Ovary (tissue), 3 donors: ENCODE results near the gene NPAS3.

ENCODE experiments used
- CTCF ChIP-seq, 3 donors: fragments of 450-650 bp in 2 of 3; fragments of 200-600 bp in 1 of 3; IDR thresholded peaks; one replicate each; pipeline versions ENCODE4 v1.5.1 to v1.8.0; 2016 to 2022; ENCODE audit warnings: antibody characterized with exemption in 3 of 3, mild to moderate bottlenecking in 1 of 3
- POLR2A ChIP-seq: fragments of 450-650 bp; IDR thresholded peaks from one replicate; pipeline ENCODE4 v1.6.1; 2017; ENCODE audit warnings: antibody characterized with exemption, mild to moderate bottlenecking, moderate library complexity
- donor health status: DM: no; HTN: no; CAD: no.

- TF ChIP-seq POLR2A (no peak), CTCF (IDR thresholded peaks at IDR 0.05) (no peak)
Observed at GRCh38 chr14:33631021-33631420, 692.3 kb downstream of the NPAS3 start.
